Gastrocnemius medialis (tissue), 4 donors: Measurements from ENCODE around the gene SUCLG2. TPM values are rescaled to one million over a fixed set of nuclear protein-coding genes. Genes with fewer than 3 reads are reported as not detected.

Source experiments
- ATAC-seq, 2 donors: fragments of 150-250 bp; one replicate each; pipeline ENCODE4 v1.9.1; 2016
- DNase-seq, 2 donors: peaks; one replicate each; pipeline ENCODE4 v3.0.0-alpha.2; 2019
- H3K27ac ChIP-seq, 4 donors: fragments of 200-600 bp; sonication (generic); 1 replicate in 1 of 4; 2 replicates in 3 of 4; pipeline ENCODE4 v1.5.1; 2016 to 2018; ENCODE audit warnings: mild to moderate bottlenecking in 2 of 4, moderate library complexity in 1 of 4
- H3K27me3 ChIP-seq, 3 donors: fragments of 200-600 bp; sonication (generic) in 2 of 3; 1 replicate in 1 of 3; 2 replicates in 2 of 3; pipeline versions ENCODE4 v1.5.1 to v1.6.0; 2016 to 2019; ENCODE audit warnings: mild to moderate bottlenecking in 1 of 3, moderate library complexity in 1 of 3
- H3K36me3 ChIP-seq, 2 donors: fragments of 200-600 bp; sonication (generic) in 1 of 2; one replicate each; pipeline ENCODE4 v1.5.1; 2017 to 2018
- H3K4me1 ChIP-seq, 2 donors: fragments of 200-600 bp; sonication (generic) in 1 of 2; one replicate each; pipeline ENCODE4 v1.5.1; 2016 to 2017; ENCODE audit warnings: mild to moderate bottlenecking in 2 of 2
- H3K4me3 ChIP-seq, 4 donors: fragments of 200-600 bp; sonication (generic) in 3 of 4; 1 replicate in 1 of 4; 2 replicates in 3 of 4; pipeline ENCODE4 v1.5.1; 2016 to 2019; ENCODE audit warnings: mild to moderate bottlenecking in 2 of 4
- H3K9me3 ChIP-seq, 3 donors: fragments of 200-600 bp; sonication (generic) in 2 of 3; 1 replicate in 1 of 3; 2 replicates in 2 of 3; pipeline ENCODE4 v1.5.1; 2016 to 2019
- CTCF ChIP-seq, 5 experiments: fragments of 450-650 bp in 3 of 5; fragments of 200-600 bp in 2 of 5; sonication (generic) in 2 of 5; IDR thresholded peaks in 4 of 5; conservative IDR thresholded peaks in 1 of 5; 1 replicate in 4 of 5; 2 replicates in 1 of 5; pipeline ENCODE4 v1.5.1; 2016 to 2019; ENCODE audit warnings: antibody characterized with exemption in 5 of 5, mild to moderate bottlenecking in 3 of 5, moderate library complexity in 3 of 5
- POLR2A ChIP-seq, 2 donors: fragments of 450-650 bp; IDR thresholded peaks; one replicate each; pipeline ENCODE4 v1.6.1; 2017; ENCODE audit warnings: antibody characterized with exemption in 2 of 2, mild to moderate bottlenecking in 2 of 2, moderate library complexity in 2 of 2
- in situ Hi-C, 4 donors: fragments of 200-750 bp; cut with MboI; loops; one replicate each; pipeline versions ENCODE4 v1.15.0 to v1.8.0; 2017; ENCODE audit warnings: low sequenced_read_pairs in 4 of 4
- intact Hi-C: fragments of 100-400 bp; cut with DNase I; formaldehyde crosslinking; loops from one replicate; pipeline ENCODE4 v1.15.1; 2023; ENCODE audit warnings: low total_unique reads
- total RNA-seq, 4 donors: library from RNA; depleted of rRNA; stranded (reverse); fragments of >200 nt; gene quantifications; one replicate each; pipeline versions ENCODE4 v1.1.0 to v1.2.3, GENCODE V29; 2016

The SUCLG2 gene
- total RNA-seq, 4 donors from 2014 or later: 64.3 to 106 (median 73.2) TPM

DNA sequence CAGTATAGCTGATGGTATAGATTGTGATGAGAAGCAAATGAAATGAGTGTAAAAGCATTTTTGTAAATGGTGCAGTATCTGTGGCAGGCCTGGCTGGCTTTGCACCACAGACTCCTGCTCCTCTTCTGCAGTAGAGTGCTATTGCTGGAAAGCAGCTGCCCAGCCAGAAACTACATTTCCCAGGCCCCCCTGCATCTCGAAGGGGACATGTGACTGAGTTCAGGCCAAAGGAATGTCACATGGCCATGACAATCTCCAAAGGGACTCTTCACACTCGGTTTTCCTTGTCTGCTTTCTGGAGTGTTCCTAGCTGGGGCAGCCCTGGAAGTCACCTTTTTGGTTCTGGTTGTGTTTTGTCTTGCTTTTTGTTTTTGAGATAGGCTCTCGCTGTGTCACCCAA is 277.1 kb downstream of the SUCLG2 start:
- peak in 1 of 2 donors; percentile 42 for ATAC-seq
- Histone ChIP-seq H3K4me3 (no peak overlapping the region), H3K9me3 (no peaks in the 10 kb centered on the region), H3K36me3 (no peaks in the 10 kb centered on the region), H3K27ac (no peak overlapping the region), H3K27me3 (no peaks in the 10 kb centered on the region), H3K4me1 (no peaks in the 10 kb centered on the region)
- intact Hi-C loops (no loop called here), in situ Hi-C loops (loop anchor here in 1 of 4 donors (25.0 kb wide), 1 partner anchor 1510 kb away; no protein-coding TSS in a partner anchor)
- no peak for DNase-seq
- TF ChIP-seq CTCF (IDR thresholded peaks at IDR 0.05 in 4 of 5, conservative IDR thresholded peaks at IDR 0.05 in 1 of 5) (no peak), POLR2A (IDR thresholded peaks at IDR 0.05) (no peak)

DNA sequence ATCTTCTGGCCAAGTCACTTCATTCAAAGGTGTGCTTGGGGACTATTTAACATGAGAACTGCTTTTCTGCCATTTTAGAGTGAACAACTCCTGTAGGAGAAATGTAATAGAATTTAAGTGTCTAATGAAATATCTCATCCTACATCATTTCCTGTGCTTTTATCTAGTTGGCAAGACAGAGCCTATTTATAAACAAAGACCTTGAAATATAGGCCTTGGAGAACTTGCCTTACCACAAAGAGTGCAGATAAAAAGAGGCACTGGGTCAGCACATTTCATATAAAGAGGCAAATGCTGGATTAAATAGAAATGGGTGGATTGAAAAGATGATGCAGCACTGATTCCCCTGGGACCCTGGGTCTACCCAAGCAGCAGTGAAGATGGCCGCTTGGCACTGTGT is 278.0 kb downstream of the SUCLG2 start:
- ATAC-seq (no peak), DNase-seq (no peak)
- TF ChIP-seq CTCF (IDR thresholded peaks at IDR 0.05 in 4 of 5, conservative IDR thresholded peaks at IDR 0.05 in 1 of 5) (no peak), POLR2A (IDR thresholded peaks at IDR 0.05) (no peak)
- intact Hi-C loops (no loop called here), in situ Hi-C loops (loop anchor here in 1 of 4 donors (25.0 kb wide), 1 partner anchor 1511 kb away; no protein-coding TSS in a partner anchor)
- Histone ChIP-seq H3K36me3 (no peaks in the 10 kb centered on the region), H3K27ac (no peak overlapping the region), H3K9me3 (no peaks in the 10 kb centered on the region), H3K4me3 (no peak overlapping the region), H3K27me3 (no peaks in the 10 kb centered on the region), H3K4me1 (no peaks in the 10 kb centered on the region)

- Histone ChIP-seq H3K9me3 (no peaks in the 10 kb centered on the region), H3K27me3 (no peaks in the 10 kb centered on the region), H3K4me3 (no peak overlapping the region), H3K27ac (no peak overlapping the region), H3K36me3 (no peaks in the 10 kb centered on the region), H3K4me1 (no peaks in the 10 kb centered on the region)
- in situ Hi-C loops: loop anchor here in 1 of 4 donors (25.0 kb wide), 1 partner anchor 1511 kb away; no protein-coding TSS in a partner anchor
- ATAC-seq (no peak), DNase-seq (no peak)
- TF ChIP-seq CTCF (IDR thresholded peaks at IDR 0.05 in 4 of 5, conservative IDR thresholded peaks at IDR 0.05 in 1 of 5) (no peak), POLR2A (IDR thresholded peaks at IDR 0.05) (no peak)
- intact Hi-C loops: no loop called here
Observed at GRCh38 chr3:67375976-67376375, 278.4 kb downstream of the SUCLG2 start.

GRCh38 chr3:67362686-67363085 is 291.7 kb downstream of the SUCLG2 start:
- no peaks in the 10 kb centered on the region for H3K36me3 ChIP-seq
- in situ Hi-C loops: no loop called here

More at GRCh38 chr3:67362686-67363085, 291.7 kb downstream of the SUCLG2 start:
- TF ChIP-seq CTCF (IDR thresholded peaks at IDR 0.05 in 4 of 5, conservative IDR thresholded peaks at IDR 0.05 in 1 of 5) (no peak), POLR2A (IDR thresholded peaks at IDR 0.05) (no peak)
- no peaks in the 10 kb centered on the region for H3K9me3 ChIP-seq
- DNase-seq (no peak), ATAC-seq (no peak)
- no peaks in the 10 kb centered on the region for H3K27me3 ChIP-seq
- H3K4me1 ChIP-seq: no peaks in the 10 kb centered on the region
- intact Hi-C loops: no loop called here
- H3K4me3 ChIP-seq: no peak overlapping the region
- no peak overlapping the region for H3K27ac ChIP-seq
